WTC11 (cell line): Measurements from ENCODE around the gene MTARC1. TPM values are rescaled to one million over a fixed set of nuclear protein-coding genes. Genes with fewer than 3 reads are reported as not detected.
A peak's percentile ranks its signal among the peaks of the same experiment; 100 is the strongest.

Experiments
- ATAC-seq: fragments of 200-7000 bp; cut with Tn5 transposase; 2 replicates; pipeline ENCODE4 v1.10.0; 2021; ENCODE audit warnings: mild to moderate bottlenecking, moderate library complexity
- CTCF ChIA-PET: fragments of 300-600 bp; sonication (Branson Sonifier 250); formaldehyde crosslinking; loops from one replicate; lab custom pipeline; 2021; ENCODE audit warnings: antibody characterized with exemption; lab: Charles Lee
- POLR2A ChIA-PET: fragments of 350-600 bp; sonication (Branson Sonifier 250); formaldehyde crosslinking; loops from one replicate; lab custom pipeline; 2021; ENCODE audit warnings: antibody characterized with exemption; lab: Charles Lee
- DNase-seq: peaks from one replicate; pipeline ENCODE4 v3.0.0; 2021; ENCODE audit warnings: low spot score
- H3K27ac Mint-ChIP-seq: 2 replicates; pipeline ENCODE4 v1.8.0; 2021; ENCODE audit warnings: mixed read lengths
- H3K27me3 Mint-ChIP-seq: 2 replicates; pipeline ENCODE4 v1.8.0; 2021; ENCODE audit warnings: low read depth, mild to moderate bottlenecking, moderate library complexity, mixed read lengths
- H3K36me3 Mint-ChIP-seq: 2 replicates; pipeline ENCODE4 v1.8.0; 2021; ENCODE audit warnings: mixed read lengths
- H3K4me1 Mint-ChIP-seq: 2 replicates; pipeline ENCODE4 v1.8.0; 2022; ENCODE audit warnings: mixed read lengths
- H3K4me3 Mint-ChIP-seq: 2 replicates; pipeline ENCODE4 v1.8.0; 2021; ENCODE audit warnings: mild to moderate bottlenecking, moderate library complexity, mixed read lengths
- H3K9me3 Mint-ChIP-seq: 2 replicates; pipeline ENCODE4 v1.8.0; 2021; ENCODE audit warnings: mixed read lengths
- AFF4 ChIP-seq: sonication (generic); formaldehyde crosslinking; IDR thresholded peaks from 2 replicates; pipeline ENCODE4 v1.8.1; 2023; ENCODE audit warnings: mild to moderate bottlenecking, missing genetic modification reagents, borderline replicate concordance
- CREM ChIP-seq: sonication (generic); formaldehyde crosslinking; IDR thresholded peaks from 2 replicates; pipeline ENCODE4 v1.8.1; 2022; ENCODE audit warnings: mild to moderate bottlenecking, missing genetic modification reagents, moderate library complexity
- ESRRA ChIP-seq: sonication (generic); formaldehyde crosslinking; IDR thresholded peaks from 2 replicates; pipeline ENCODE4 v1.8.1; 2022; ENCODE audit warnings: mild to moderate bottlenecking, missing genetic modification reagents, borderline replicate concordance
- FOXK1 ChIP-seq: sonication (generic); formaldehyde crosslinking; IDR thresholded peaks from 2 replicates; pipeline ENCODE4 v1.8.0; 2022; ENCODE audit warnings: mild to moderate bottlenecking, moderate library complexity, missing genetic modification reagents
- GABPB1 ChIP-seq: sonication (generic); formaldehyde crosslinking; IDR thresholded peaks from 2 replicates; pipeline ENCODE4 v1.8.1; 2023; ENCODE audit warnings: mild to moderate bottlenecking, missing genetic modification reagents
- GRHL2 ChIP-seq: fragments of 250-450 bp; sonication (Bioruptor Pico); IDR thresholded peaks from 2 replicates; pipeline ENCODE4 v1.8.0; 2022; ENCODE audit warnings: mild to moderate bottlenecking, moderate library complexity; ENCODE audit not compliant: insufficient replicate concordance, severe bottlenecking
- IRF2 ChIP-seq: sonication (generic); formaldehyde crosslinking; IDR thresholded peaks from 2 replicates; pipeline ENCODE4 v1.8.0; 2022; ENCODE audit warnings: low read depth, missing genetic modification reagents, borderline replicate concordance
- MAX ChIP-seq: sonication (generic); formaldehyde crosslinking; IDR thresholded peaks from 2 replicates; pipeline ENCODE4 v1.8.0; 2022; ENCODE audit warnings: mild to moderate bottlenecking, missing genetic modification reagents
- MXD4 ChIP-seq: fragments of 250-450 bp; sonication (Bioruptor Pico); IDR thresholded peaks from 2 replicates; pipeline ENCODE4 v1.8.0; 2021; ENCODE audit warnings: mild to moderate bottlenecking, moderate library complexity, borderline replicate concordance
- NR3C1 ChIP-seq: sonication (generic); formaldehyde crosslinking; conservative IDR thresholded peaks from 2 replicates; pipeline ENCODE4 v1.8.1; 2023; ENCODE audit warnings: low read depth, mild to moderate bottlenecking, missing genetic modification reagents
- PRRX2 ChIP-seq: fragments of 250-450 bp; sonication (Bioruptor Pico); IDR thresholded peaks from 2 replicates; pipeline ENCODE4 v1.8.0; 2021; ENCODE audit warnings: mild to moderate bottlenecking
- SOX15 ChIP-seq: fragments of 250-450 bp; sonication (Bioruptor Pico); IDR thresholded peaks from 2 replicates; pipeline ENCODE4 v1.9.0; 2021; ENCODE audit warnings: mild to moderate bottlenecking
- TEAD4 ChIP-seq: sonication (generic); formaldehyde crosslinking; IDR thresholded peaks from 2 replicates; pipeline ENCODE4 v1.8.0; 2022; ENCODE audit warnings: mild to moderate bottlenecking, missing genetic modification reagents
- USF2 ChIP-seq: sonication (generic); formaldehyde crosslinking; IDR thresholded peaks from 2 replicates; pipeline ENCODE4 v1.8.1; 2023; ENCODE audit warnings: mild to moderate bottlenecking, missing genetic modification reagents, moderate library complexity
- ZNF219 ChIP-seq: sonication (generic); formaldehyde crosslinking; IDR thresholded peaks from 2 replicates; pipeline ENCODE4 v1.8.0; 2023; ENCODE audit warnings: missing genetic modification reagents, mild to moderate bottlenecking, borderline replicate concordance
- ZNF263 ChIP-seq: sonication (generic); formaldehyde crosslinking; IDR thresholded peaks from 2 replicates; pipeline ENCODE4 v1.8.1; 2022; ENCODE audit warnings: low read depth, mild to moderate bottlenecking, moderate library complexity, missing genetic modification reagents
- ZNF425 ChIP-seq: fragments of 250-450 bp; sonication (Bioruptor Pico); conservative IDR thresholded peaks from 2 replicates; pipeline ENCODE4 v1.9.0; 2021; ENCODE audit warnings: mild to moderate bottlenecking
- ZSCAN18 ChIP-seq: fragments of 250-450 bp; sonication (Bioruptor Pico); IDR thresholded peaks from 2 replicates; pipeline ENCODE4 v2.1.2; 2022; ENCODE audit warnings: mild to moderate bottlenecking, moderate library complexity
- total RNA-seq: library from RNA; stranded (reverse); gene quantifications from 3 replicates; pipeline ENCODE4 v1.2.3, GENCODE V29; 2021

The MTARC1 gene
- total RNA-seq, 1 experiment from 2014 or later: 25.8 TPM

GRCh38 chr1:220767312-220768125, 19.2 kb upstream of the MTARC1 start:
- ChIA-PET POLR2A (no interaction called here), CTCF (interaction anchor here (0.7 to 0.9 kb wide), 2 partner anchors 9 to 34 kb away, joined by 3 read pairs; no protein-coding TSS in a partner anchor)
- Mint-ChIP-seq H3K36me3 (peaks cover 9% of the 10 kb centered on the region), H3K27ac (no peak overlapping the region), H3K4me3 (no peak overlapping the region), H3K4me1 (peaks cover 2% of the 10 kb centered on the region), H3K27me3 (no peaks in the 10 kb centered on the region), H3K9me3 (no peaks in the 10 kb centered on the region)
- no peak for TF ChIP-seq SOX15 (CRISPR knock-in tag)
- no peak for TF ChIP-seq IRF2
- no peak for TF ChIP-seq CREM (CRISPR knock-in tag)
- no peak for TF ChIP-seq MXD4 (CRISPR knock-in tag)
- no peak for TF ChIP-seq ZNF263 (CRISPR knock-in tag)
- TF ChIP-seq AFF4 (CRISPR knock-in tag): no peak
- no peak for TF ChIP-seq NR3C1 (CRISPR knock-in tag)
- no peak for TF ChIP-seq ZNF219 (CRISPR knock-in tag)
- TF ChIP-seq TEAD4: no peak
- no peak for TF ChIP-seq MAX
- no peak for TF ChIP-seq ESRRA
- TF ChIP-seq PRRX2 (CRISPR knock-in tag): no peak
- TF ChIP-seq GRHL2 (CRISPR knock-in tag): no peak
- no peak for TF ChIP-seq USF2
- no peak for TF ChIP-seq FOXK1 (CRISPR knock-in tag)
- ATAC-seq (no peak), DNase-seq (no peak)

GRCh38 chr1:220768126-220768601, 18.5 kb upstream of the MTARC1 start:
- H3K27me3 Mint-ChIP-seq: no peaks in the 10 kb centered on the region
- ChIA-PET CTCF (interaction anchor here (0.7 to 1.2 kb wide), 2 partner anchors 35 to 487 kb away, joined by 3 read pairs; no protein-coding TSS in a partner anchor), POLR2A (no interaction called here)
- H3K9me3 Mint-ChIP-seq: no peaks in the 10 kb centered on the region
- H3K27ac Mint-ChIP-seq: no peak overlapping the region
- peaks cover 7% of the 10 kb centered on the region for H3K4me1 Mint-ChIP-seq
- TF ChIP-seq ZNF425 (no peak), ZSCAN18 (no peak), GABPB1 (CRISPR knock-in tag) (peak; percentile 55)
- H3K4me3 Mint-ChIP-seq: no peak overlapping the region
- H3K36me3 Mint-ChIP-seq: peaks cover 5% of the 10 kb centered on the region
- DNase-seq: no peak
- ATAC-seq: no peak
